Sigmoid colon (tissue), 4 donors: ENCODE measurements around the gene NOC3L.

Experiments
- EP300 ChIP-seq, 4 donors: sonication (generic); formaldehyde crosslinking; IDR thresholded peaks; one replicate each; pipeline ENCODE4 v1.6.1; 2017; ENCODE audit warnings: antibody characterized with exemption in 4 of 4
- POLR2A ChIP-seq, 2 donors: fragments of 450-650 bp; IDR thresholded peaks; one replicate each; pipeline ENCODE4 v1.6.1; 2016; ENCODE audit warnings: antibody characterized with exemption in 2 of 2, mild to moderate bottlenecking in 2 of 2, moderate library complexity in 2 of 2

DNA sequence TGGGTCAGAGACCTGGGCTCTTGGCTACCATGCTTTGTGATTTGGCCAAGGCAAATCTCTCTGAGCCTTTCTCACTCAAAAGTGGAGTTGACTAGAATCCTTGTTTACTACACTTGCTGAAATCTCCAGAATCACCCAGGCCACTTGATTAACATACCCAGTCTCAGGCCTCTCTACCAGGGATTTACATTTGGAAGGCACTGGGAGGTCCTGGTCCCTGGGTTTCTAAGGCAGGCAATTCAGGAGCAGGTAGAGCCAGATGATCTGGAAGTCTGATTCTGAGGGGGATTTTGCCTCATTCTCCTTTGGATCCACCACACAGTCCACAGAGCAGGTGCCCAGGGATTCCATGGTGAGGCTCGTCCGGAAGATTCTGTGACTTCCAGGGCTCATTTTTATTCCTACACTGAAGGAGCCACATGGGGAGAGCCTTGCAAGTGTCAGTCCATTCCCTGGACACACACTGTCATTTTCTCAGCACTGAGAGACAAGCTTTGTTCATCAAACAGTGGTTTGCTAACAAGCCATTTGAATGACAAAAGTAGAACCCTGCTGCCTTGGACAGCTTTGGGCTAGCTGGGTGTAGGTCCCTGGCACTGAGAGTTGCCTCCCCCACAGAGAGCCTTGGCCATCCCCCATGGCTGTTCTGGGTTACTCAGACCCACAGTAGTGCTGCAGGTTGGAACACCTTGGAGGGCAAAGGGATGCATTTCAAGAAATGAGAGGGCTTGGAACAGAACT lies 74.2 kb downstream of the NOC3L start:
- TF ChIP-seq EP300 (IDR thresholded peaks at IDR 0.05), result no peak
- TF ChIP-seq POLR2A (IDR thresholded peaks at IDR 0.05), result no peak
